HG03159 (cell line): ENCODE measurements around the gene RTEL1.
"Not testable (repeated sequence)": the region's sequence is repeated elsewhere in the genome, so short reads cannot be mapped to it uniquely, and the experiment has no call there.

ENCODE experiments used
- ATAC-seq: cut with Tn5 transposase; IDR thresholded peaks from one replicate; pipeline ENCODE4 v1.9.1; 2021; ENCODE audit warnings: mild to moderate bottlenecking, moderate library complexity; ENCODE audit not compliant: unreplicated experiment

The RTEL1 gene

GRCh38 chr20:63712191-63712590 lies 54.1 kb downstream of the RTEL1 start:
- ATAC-seq = no peak

GRCh38 chr20:63714858-63715257 lies 56.7 kb downstream of the RTEL1 start:
- no peak for ATAC-seq

GRCh38 chr20:63718996-63719395 lies 60.9 kb downstream of the RTEL1 start:
- no peak for ATAC-seq

GRCh38 chr20:63722967-63723622 lies 65.0 kb downstream of the RTEL1 start:
- ATAC-seq = not testable (repeated sequence)

- ATAC-seq = not testable (repeated sequence)
Observed at GRCh38 chr20:63730189-63730733, 72.1 kb downstream of the RTEL1 start.

GRCh38 chr20:63731410-63731809 lies 73.3 kb downstream of the RTEL1 start:
- no peak for ATAC-seq

GRCh38 chr20:63732118-63733095 lies 74.3 kb downstream of the RTEL1 start:
- ATAC-seq = no peak

- ATAC-seq = no peak
Observed at GRCh38 chr20:63733117-63733516, 75.0 kb downstream of the RTEL1 start.

GRCh38 chr20:63733579-63734081 lies 75.5 kb downstream of the RTEL1 start:
- ATAC-seq = no peak

GRCh38 chr20:63734111-63734945 lies 76.2 kb downstream of the RTEL1 start:
- no peak for ATAC-seq

- ATAC-seq = no peak
Observed at GRCh38 chr20:63734946-63735858, 77.1 kb downstream of the RTEL1 start.

- ATAC-seq = no peak
Observed at GRCh38 chr20:63735859-63736718, 78.0 kb downstream of the RTEL1 start, which contains the start of gene LIME1. Gene LIME1 (plus strand): TSS chr20:63736664. CDS start chr20:63737550, 886 bp downstream.

GRCh38 chr20:63736893-63737694 lies 79.0 kb downstream of the RTEL1 start:
- no peak for ATAC-seq

GRCh38 chr20:63737695-63737944 lies 79.5 kb downstream of the RTEL1 start:
- ATAC-seq = no peak

GRCh38 chr20:63737945-63738686 lies 80.0 kb downstream of the RTEL1 start:
- no peak for ATAC-seq

GRCh38 chr20:63738687-63739129 lies 80.6 kb downstream of the RTEL1 start:
- no peak for ATAC-seq
